Neutrophil (primary cell): ENCODE results near the gene MYO1D.

ENCODE experiments used
- H3K27ac ChIP-seq: fragments of 200-600 bp; sonication (generic); 2 replicates; pipeline ENCODE4 v1.5.1; 2016; ENCODE audit warnings: mild to moderate bottlenecking, moderate library complexity
- H3K27me3 ChIP-seq: fragments of 200-600 bp; sonication (generic); 2 replicates; pipeline ENCODE4 v1.6.0; 2016; ENCODE audit warnings: mild to moderate bottlenecking
- H3K36me3 ChIP-seq: fragments of 200-600 bp; sonication (generic); 2 replicates; pipeline ENCODE4 v1.5.1; 2017
- H3K4me1 ChIP-seq, 2 experiments: fragments of 200-600 bp in 1 of 2; sonication (generic) in 1 of 2; 1 replicate in 1 of 2; 2 replicates in 1 of 2; pipeline versions ENCODE4 v1.5.1 to v1.6.1; 2013 to 2016; ENCODE audit warnings: low read depth in 1 of 2, low read length in 1 of 2, mild to moderate bottlenecking in 1 of 2, moderate library complexity in 1 of 2; ENCODE audit not compliant: control insufficient read depth in 1 of 2, insufficient read depth in 1 of 2
- H3K4me3 ChIP-seq, 2 experiments: fragments of 200-600 bp in 1 of 2; sonication (generic) in 1 of 2; 1 replicate in 1 of 2; 2 replicates in 1 of 2; pipeline ENCODE4 v1.5.1; 2013 to 2016; ENCODE audit warnings: low read depth in 1 of 2, low read length in 1 of 2, mild to moderate bottlenecking in 1 of 2, moderate library complexity in 1 of 2
- H3K9me3 ChIP-seq: fragments of 200-600 bp; sonication (generic); 2 replicates; pipeline ENCODE4 v1.5.1; 2016
- TF ChIP-seq, protein P1 (sequence below): fragments of 200-600 bp; sonication (generic); IDR thresholded peaks from 2 replicates; pipeline ENCODE4 v1.5.1; 2016; ENCODE audit warnings: antibody characterized with exemption

The MYO1D gene

DNA sequence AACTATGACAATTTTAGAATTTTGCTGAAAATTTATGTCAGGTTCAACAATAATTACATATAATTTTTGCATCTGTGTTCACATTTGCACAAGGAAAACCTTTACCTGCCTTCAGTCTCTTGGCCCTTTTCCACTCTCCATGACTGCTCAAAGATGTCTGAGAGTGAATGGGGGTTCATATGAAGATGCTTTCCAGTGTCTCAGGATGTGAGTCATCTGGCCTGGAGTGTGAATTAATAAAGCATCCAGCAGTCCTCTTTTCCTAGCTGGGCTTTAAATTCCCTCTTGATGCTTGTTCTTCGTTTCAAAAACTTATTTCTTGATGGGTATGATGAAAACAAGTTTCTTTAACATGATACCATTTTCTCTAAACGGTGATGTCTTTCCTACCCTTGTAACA lies 290.3 kb downstream of the MYO1D start:
- Histone ChIP-seq H3K27ac (no peak overlapping the region), H3K4me1 (no peaks in the 10 kb centered on the region), H3K4me3 (no peak overlapping the region), H3K9me3 (no peaks in the 10 kb centered on the region), H3K27me3 (no peaks in the 10 kb centered on the region), H3K36me3 (no peaks in the 10 kb centered on the region)
- TF ChIP-seq, protein P1, sequence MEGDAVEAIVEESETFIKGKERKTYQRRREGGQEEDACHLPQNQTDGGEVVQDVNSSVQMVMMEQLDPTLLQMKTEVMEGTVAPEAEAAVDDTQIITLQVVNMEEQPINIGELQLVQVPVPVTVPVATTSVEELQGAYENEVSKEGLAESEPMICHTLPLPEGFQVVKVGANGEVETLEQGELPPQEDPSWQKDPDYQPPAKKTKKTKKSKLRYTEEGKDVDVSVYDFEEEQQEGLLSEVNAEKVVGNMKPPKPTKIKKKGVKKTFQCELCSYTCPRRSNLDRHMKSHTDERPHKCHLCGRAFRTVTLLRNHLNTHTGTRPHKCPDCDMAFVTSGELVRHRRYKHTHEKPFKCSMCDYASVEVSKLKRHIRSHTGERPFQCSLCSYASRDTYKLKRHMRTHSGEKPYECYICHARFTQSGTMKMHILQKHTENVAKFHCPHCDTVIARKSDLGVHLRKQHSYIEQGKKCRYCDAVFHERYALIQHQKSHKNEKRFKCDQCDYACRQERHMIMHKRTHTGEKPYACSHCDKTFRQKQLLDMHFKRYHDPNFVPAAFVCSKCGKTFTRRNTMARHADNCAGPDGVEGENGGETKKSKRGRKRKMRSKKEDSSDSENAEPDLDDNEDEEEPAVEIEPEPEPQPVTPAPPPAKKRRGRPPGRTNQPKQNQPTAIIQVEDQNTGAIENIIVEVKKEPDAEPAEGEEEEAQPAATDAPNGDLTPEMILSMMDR = no peak

GRCh38 chr17:32584792-32585191 lies 292.1 kb downstream of the MYO1D start:
- no peaks in the 10 kb centered on the region for H3K27me3 ChIP-seq
- TF ChIP-seq, protein P1 = no peak
- no peaks in the 10 kb centered on the region for H3K36me3 ChIP-seq

DNA sequence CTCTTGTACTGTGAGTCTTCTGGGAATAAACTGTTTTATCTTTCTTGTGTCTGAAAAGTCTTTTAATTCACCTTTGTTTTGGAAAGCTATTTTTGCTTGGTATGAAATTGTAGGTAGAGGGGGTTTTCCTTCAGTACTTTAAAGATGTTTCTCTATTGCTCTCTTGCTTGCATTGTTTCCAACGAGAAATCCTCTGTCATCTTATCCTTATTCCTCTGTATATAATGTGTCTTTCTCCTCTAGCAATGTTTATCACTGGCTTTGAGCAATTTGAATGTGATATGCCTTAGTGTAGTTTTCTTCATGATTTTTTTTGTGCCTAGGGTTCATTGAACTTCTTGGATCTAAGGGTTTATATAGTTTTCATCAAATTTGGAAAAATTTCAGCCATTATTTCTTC lies 293.9 kb downstream of the MYO1D start:
- Histone ChIP-seq H3K9me3 (no peaks in the 10 kb centered on the region), H3K4me3 (no peak overlapping the region), H3K27me3 (no peaks in the 10 kb centered on the region), H3K27ac (no peak overlapping the region), H3K36me3 (no peaks in the 10 kb centered on the region), H3K4me1 (no peaks in the 10 kb centered on the region)
- TF ChIP-seq, protein P1 = no peak

More at GRCh38 chr17:32584792-32585191, 292.1 kb downstream of the MYO1D start:
- no peak overlapping the region for H3K4me3 ChIP-seq
- H3K4me1 ChIP-seq = no peaks in the 10 kb centered on the region
- H3K9me3 ChIP-seq = no peaks in the 10 kb centered on the region
- H3K27ac ChIP-seq = no peak overlapping the region

GRCh38 chr17:32575852-32576251 lies 301.1 kb downstream of the MYO1D start:
- Histone ChIP-seq H3K27ac (no peak overlapping the region), H3K9me3 (no peaks in the 10 kb centered on the region), H3K36me3 (no peaks in the 10 kb centered on the region), H3K4me3 (no peak overlapping the region), H3K4me1 (no peaks in the 10 kb centered on the region), H3K27me3 (peaks cover 4% of the 10 kb centered on the region)
- TF ChIP-seq, protein P1 = no peak

DNA sequence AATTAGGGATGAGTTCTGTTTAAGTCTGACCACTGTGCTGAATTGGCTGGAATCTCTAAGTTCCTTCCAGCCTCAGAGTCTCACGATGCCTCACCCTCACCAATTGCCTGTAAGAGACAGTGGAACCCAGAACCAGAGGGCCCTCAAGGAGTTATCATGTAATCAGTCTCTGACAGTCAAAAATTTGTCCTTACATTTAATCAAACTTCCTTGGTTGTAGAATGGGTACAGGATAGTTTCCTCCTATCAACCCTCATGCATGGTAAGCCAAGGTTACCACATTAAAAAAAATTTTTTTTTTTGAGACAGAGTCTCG lies 306.9 kb downstream of the MYO1D start:
- Histone ChIP-seq H3K4me1 (no peaks in the 10 kb centered on the region), H3K27ac (no peak overlapping the region), H3K9me3 (no peaks in the 10 kb centered on the region), H3K36me3 (no peaks in the 10 kb centered on the region), H3K27me3 (no peaks in the 10 kb centered on the region), H3K4me3 (no peak overlapping the region)
- TF ChIP-seq, protein P1 = no peak
